OCI-LY1 (cell line): Measurements from ENCODE around the gene KEL.

ENCODE experiments used
- H2AFZ ChIP-seq: fragments of 200-600 bp; sonication (generic), shearing (Covaris generic); 2 replicates; pipeline ENCODE4 v1.6.0; 2014; ENCODE audit warnings: antibody characterized with exemption, mild to moderate bottlenecking, low read length
- H3F3A ChIP-seq: fragments of 200-600 bp; sonication (generic), shearing (Covaris generic); 2 replicates; pipeline ENCODE4 v1.6.0; 2014; ENCODE audit warnings: mild to moderate bottlenecking, antibody characterized with exemption, low read length, moderate library complexity; ENCODE audit not compliant: insufficient read depth
- H3K27ac ChIP-seq: fragments of 200-600 bp; sonication (generic); 2 replicates; pipeline ENCODE4 v1.5.1; 2014; ENCODE audit warnings: low read length, mixed run types, mild to moderate bottlenecking, low read depth; ENCODE audit not compliant: poor library complexity, severe bottlenecking
- H3K27me3 ChIP-seq: fragments of 200-600 bp; sonication (generic); 2 replicates; pipeline ENCODE4 v1.6.0; 2014; ENCODE audit warnings: antibody characterized with exemption, mild to moderate bottlenecking, low read length, moderate library complexity; ENCODE audit not compliant: insufficient read depth
- H3K36me3 ChIP-seq: fragments of 200-600 bp; sonication (generic); 2 replicates; pipeline ENCODE4 v1.6.1; 2014; ENCODE audit warnings: mild to moderate bottlenecking, antibody characterized with exemption, low read length, moderate library complexity, mixed read lengths; ENCODE audit not compliant: insufficient read depth
- H3K4me1 ChIP-seq: fragments of 200-600 bp; sonication (generic); 2 replicates; pipeline ENCODE4 v1.5.1; 2014; ENCODE audit warnings: mild to moderate bottlenecking, low read length, moderate library complexity; ENCODE audit not compliant: insufficient read depth, severe bottlenecking
- H3K4me2 ChIP-seq: fragments of 200-600 bp; sonication (generic), shearing (Covaris generic); 2 replicates; pipeline ENCODE4 v1.6.1; 2014; ENCODE audit warnings: low read length
- H3K4me3 ChIP-seq: fragments of 200-600 bp; sonication (generic); 2 replicates; pipeline ENCODE4 v1.5.1; 2014; ENCODE audit warnings: low read length, low read depth, mild to moderate bottlenecking, mixed read lengths; ENCODE audit not compliant: poor library complexity, severe bottlenecking
- H3K79me2 ChIP-seq: fragments of 200-600 bp; shearing (Covaris generic); 2 replicates; pipeline ENCODE4 v1.6.1; 2016; ENCODE audit warnings: mixed run types, low read length, mixed read lengths; ENCODE audit not compliant: insufficient read depth
- H3K9ac ChIP-seq: fragments of 200-600 bp; sonication (generic), shearing (Covaris generic); 2 replicates; pipeline ENCODE4 v1.6.1; 2014; ENCODE audit warnings: mild to moderate bottlenecking, low read length, mixed read lengths
- H3K9me2 ChIP-seq: fragments of 200-600 bp; sonication (generic), shearing (Covaris generic); 2 replicates; pipeline ENCODE4 v1.6.1; 2014; ENCODE audit warnings: low read depth, mild to moderate bottlenecking, low read length, mixed read lengths
- H3K9me3 ChIP-seq: fragments of 200-600 bp; shearing (Covaris generic); 2 replicates; pipeline ENCODE4 v1.6.1; 2014; ENCODE audit warnings: low read length, mixed read lengths
- H4K20me1 ChIP-seq: fragments of 200-600 bp; sonication (generic), shearing (Covaris generic); 2 replicates; pipeline ENCODE4 v1.6.0; 2016; ENCODE audit warnings: mild to moderate bottlenecking, low read length; ENCODE audit not compliant: insufficient read depth
- EZH2 ChIP-seq: fragments of 200-600 bp; sonication (generic), shearing (Covaris generic); IDR thresholded peaks from 2 replicates; pipeline ENCODE4 v1.8.0; 2017; ENCODE audit warnings: borderline replicate concordance, mixed run types, mild to moderate bottlenecking, antibody characterized with exemption, low read length, moderate library complexity, mixed read lengths
- TF ChIP-seq, protein P1 (sequence below): fragments of 200-600 bp; sonication (generic), shearing (Covaris generic); IDR thresholded peaks from 2 replicates; pipeline ENCODE4 v1.5.1; 2017; ENCODE audit warnings: mild to moderate bottlenecking, antibody characterized with exemption, low read length, moderate library complexity, mixed read lengths

Gene KEL

DNA sequence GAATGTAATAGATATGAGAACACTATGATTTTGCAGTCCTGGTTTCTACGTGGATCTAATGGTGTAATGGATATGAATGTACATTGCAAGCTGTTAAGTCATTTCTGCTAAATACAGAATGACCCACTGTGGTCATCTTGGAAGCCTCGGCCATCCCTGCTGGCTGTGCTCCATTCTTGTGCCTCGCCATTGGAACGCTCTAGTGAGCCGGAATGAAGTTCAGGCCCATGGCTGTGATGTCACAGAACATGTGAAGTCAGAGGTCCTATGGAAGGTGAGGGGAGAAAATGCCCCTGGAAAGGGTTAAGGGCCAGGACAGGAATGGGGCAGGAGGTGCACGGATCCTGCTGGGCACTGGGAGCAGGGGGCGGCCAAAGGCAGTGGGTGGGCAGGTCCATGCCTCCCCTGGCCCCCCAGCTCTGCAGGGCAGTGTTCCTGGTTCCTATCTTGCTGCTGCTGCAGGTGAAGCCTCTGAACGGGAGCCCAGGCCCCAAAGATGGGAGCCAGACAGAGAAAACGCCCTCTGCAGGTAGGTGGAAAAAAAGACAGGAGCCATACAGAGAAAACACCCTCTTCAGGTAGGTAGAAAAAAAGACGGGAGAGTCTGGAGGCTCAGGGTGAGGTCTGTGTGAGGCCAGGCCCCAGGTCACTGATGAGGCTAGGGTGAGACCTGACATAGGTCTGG, 22.8 kb downstream of the KEL start, which contains the start of gene LLCFC1:
TSS of gene LLCFC1 (plus strand) at position 259 of the 685 bp plus-strand sequence. CDS start at position 397, 138 bp downstream.
- H2AFZ ChIP-seq = no peak within 1 kb of the TSS
- H3K4me3 ChIP-seq = no peak within 1 kb of the TSS
- TF ChIP-seq, protein P1, sequence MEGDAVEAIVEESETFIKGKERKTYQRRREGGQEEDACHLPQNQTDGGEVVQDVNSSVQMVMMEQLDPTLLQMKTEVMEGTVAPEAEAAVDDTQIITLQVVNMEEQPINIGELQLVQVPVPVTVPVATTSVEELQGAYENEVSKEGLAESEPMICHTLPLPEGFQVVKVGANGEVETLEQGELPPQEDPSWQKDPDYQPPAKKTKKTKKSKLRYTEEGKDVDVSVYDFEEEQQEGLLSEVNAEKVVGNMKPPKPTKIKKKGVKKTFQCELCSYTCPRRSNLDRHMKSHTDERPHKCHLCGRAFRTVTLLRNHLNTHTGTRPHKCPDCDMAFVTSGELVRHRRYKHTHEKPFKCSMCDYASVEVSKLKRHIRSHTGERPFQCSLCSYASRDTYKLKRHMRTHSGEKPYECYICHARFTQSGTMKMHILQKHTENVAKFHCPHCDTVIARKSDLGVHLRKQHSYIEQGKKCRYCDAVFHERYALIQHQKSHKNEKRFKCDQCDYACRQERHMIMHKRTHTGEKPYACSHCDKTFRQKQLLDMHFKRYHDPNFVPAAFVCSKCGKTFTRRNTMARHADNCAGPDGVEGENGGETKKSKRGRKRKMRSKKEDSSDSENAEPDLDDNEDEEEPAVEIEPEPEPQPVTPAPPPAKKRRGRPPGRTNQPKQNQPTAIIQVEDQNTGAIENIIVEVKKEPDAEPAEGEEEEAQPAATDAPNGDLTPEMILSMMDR = peak; percentile 74
- TF ChIP-seq EZH2 = no peak
- no peaks in the 10 kb centered on the region for H3K79me2 ChIP-seq
- H3K27me3 ChIP-seq = no peaks in the 10 kb centered on the region
- H3K36me3 ChIP-seq = no peaks in the 10 kb centered on the region
- no peaks in the 10 kb centered on the region for H3K9me2 ChIP-seq
- H3K4me1 ChIP-seq = no peaks in the 10 kb centered on the region
- H3K9me3 ChIP-seq = no peaks in the 10 kb centered on the region
- no peak within 1 kb of the TSS for H3K4me2 ChIP-seq
- no peak within 1 kb of the TSS for H3K27ac ChIP-seq
- H4K20me1 ChIP-seq = no peaks in the 10 kb centered on the region
- no peak within 1 kb of the TSS for H3K9ac ChIP-seq
- no peaks in the 10 kb centered on the region for H3F3A ChIP-seq

DNA sequence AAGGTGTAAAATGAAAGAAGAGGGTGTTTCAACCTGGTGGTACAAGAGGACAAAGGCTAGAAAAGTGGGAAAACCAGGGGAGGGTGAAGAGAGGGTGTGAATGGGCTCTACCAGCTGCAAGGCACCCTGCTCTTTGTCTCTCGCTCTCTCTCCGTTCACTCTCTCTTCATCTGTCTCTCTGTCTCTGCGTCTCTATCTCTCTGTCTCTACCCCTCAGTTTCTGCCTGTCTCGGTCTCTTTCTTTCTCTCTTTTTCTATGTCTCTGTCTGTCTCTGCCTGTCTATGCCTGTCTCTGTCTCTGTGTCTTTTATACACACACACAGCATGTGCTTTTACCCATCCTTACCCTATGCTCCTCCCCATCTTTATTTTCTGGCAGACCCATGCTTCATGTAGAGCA, 23.6 kb downstream of the KEL start:
- Histone ChIP-seq H3K4me2 (no peak overlapping the region), H3F3A (no peaks in the 10 kb centered on the region), H4K20me1 (no peaks in the 10 kb centered on the region), H3K4me1 (no peaks in the 10 kb centered on the region), H3K4me3 (no peak overlapping the region), H3K27ac (no peak overlapping the region), H3K27me3 (no peaks in the 10 kb centered on the region), H2AFZ (no peak overlapping the region), H3K36me3 (no peaks in the 10 kb centered on the region), H3K79me2 (no peaks in the 10 kb centered on the region), H3K9ac (no peak overlapping the region), H3K9me2 (no peaks in the 10 kb centered on the region), H3K9me3 (no peaks in the 10 kb centered on the region)
- TF ChIP-seq, protein P1 = no peak
- TF ChIP-seq EZH2 = no peak

DNA sequence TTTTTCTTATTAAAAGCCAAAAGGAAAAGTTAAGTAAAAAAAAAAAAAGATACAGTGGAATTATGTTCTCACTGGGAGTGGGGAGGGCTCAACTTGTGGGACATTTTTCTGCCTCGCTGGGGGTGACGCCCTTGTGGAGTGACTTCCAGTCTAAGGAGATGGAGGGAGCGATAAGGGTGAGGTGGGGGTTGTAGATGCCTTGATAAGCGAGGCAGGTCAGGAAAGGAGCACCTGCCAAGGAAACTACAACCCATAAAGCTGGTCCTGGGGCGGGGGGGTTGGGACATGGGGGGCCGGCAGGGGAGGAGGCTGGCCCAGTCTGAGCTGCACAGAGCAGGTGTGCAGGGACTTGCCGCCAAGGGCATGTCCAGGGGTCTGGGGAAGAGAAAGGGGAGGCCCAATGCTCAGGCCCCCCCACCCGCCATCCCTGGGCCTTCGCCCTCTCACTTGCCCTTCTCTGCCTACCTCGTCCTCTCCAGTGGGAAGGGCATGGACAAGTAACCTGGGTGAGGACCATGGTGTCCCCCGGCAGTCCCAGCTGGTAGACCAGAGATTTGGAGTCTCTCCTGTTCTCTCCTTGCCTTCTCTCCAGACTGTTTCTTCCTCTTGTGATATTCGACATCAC, 26.1 kb downstream of the KEL start:
- Histone ChIP-seq H3K9me2 (no peaks in the 10 kb centered on the region), H3K36me3 (no peaks in the 10 kb centered on the region), H3K9me3 (no peaks in the 10 kb centered on the region), H3K9ac (no peak overlapping the region), H3K4me3 (no peak overlapping the region), H3K79me2 (no peaks in the 10 kb centered on the region), H3K27ac (no peak overlapping the region), H2AFZ (no peak overlapping the region), H3K4me2 (no peak overlapping the region), H3F3A (no peaks in the 10 kb centered on the region), H3K4me1 (no peaks in the 10 kb centered on the region), H4K20me1 (no peaks in the 10 kb centered on the region), H3K27me3 (no peaks in the 10 kb centered on the region)
- no peak for TF ChIP-seq EZH2
- TF ChIP-seq, protein P1 = no peak
